HG02943 (cell line): ENCODE data around the gene PRR27.
"Not testable (repeated sequence)": the region's sequence is repeated elsewhere in the genome, so short reads cannot be mapped to it uniquely, and the experiment has no call there.

Source experiments
- ATAC-seq: cut with Tn5 transposase; IDR thresholded peaks from one replicate; pipeline ENCODE4 v1.9.1; 2021; ENCODE audit warnings: mild to moderate bottlenecking, low read depth, moderate library complexity; ENCODE audit not compliant: unreplicated experiment

Gene PRR27

GRCh38 chr4:70196857-70197256 lies 42.8 kb downstream of the PRR27 start:
- no peak for ATAC-seq

GRCh38 chr4:70197842-70198241 lies 43.8 kb downstream of the PRR27 start:
- ATAC-seq = no peak

GRCh38 chr4:70203601-70204000 lies 49.6 kb downstream of the PRR27 start:
- no peak for ATAC-seq

DNA sequence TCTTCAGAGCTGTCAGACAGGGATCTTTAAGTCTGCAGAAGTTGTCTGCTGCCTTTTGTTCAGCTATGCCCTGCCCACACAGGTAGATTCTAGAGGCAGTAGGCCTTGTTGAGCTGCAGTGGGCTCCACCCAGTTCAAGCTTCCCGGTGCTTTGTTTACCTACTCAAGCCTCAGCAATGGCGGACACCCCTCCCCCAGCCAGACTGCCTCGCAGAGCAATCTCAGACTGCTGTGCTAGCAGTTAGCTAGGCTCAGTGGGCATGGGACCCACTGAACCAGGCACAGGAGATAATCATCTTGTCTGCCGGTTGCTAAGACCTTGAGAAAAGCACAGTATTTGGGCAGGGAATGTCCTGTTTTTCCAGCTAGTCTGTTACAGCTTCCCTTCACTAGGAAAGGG lies 58.7 kb downstream of the PRR27 start:
- ATAC-seq = not testable (repeated sequence)
